ENCODE data around the gene ARRB1. TPM values are rescaled to one million over a fixed set of nuclear protein-coding genes. Genes with fewer than 3 reads are reported as not detected.
"Not testable (repeated sequence)": the region's sequence is repeated elsewhere in the genome, so short reads cannot be mapped to it uniquely, and the experiment has no call there.

The ARRB1 gene
- total RNA-seq, 1 donor from 2014 or later, result 30.3 TPM

GRCh38 chr11:75331304-75331703 is 20.2 kb downstream of the ARRB1 start:
- DNase-seq (ENCODE audit: missing footprints); intact Hi-C loops (cut with DNase I); ATAC-seq: not testable (repeated sequence)

- DNase-seq (ENCODE audit: missing footprints); intact Hi-C loops (cut with DNase I); ATAC-seq: not testable (repeated sequence)
Observed at GRCh38 chr11:75330886-75331285, 20.6 kb downstream of the ARRB1 start.

DNA sequence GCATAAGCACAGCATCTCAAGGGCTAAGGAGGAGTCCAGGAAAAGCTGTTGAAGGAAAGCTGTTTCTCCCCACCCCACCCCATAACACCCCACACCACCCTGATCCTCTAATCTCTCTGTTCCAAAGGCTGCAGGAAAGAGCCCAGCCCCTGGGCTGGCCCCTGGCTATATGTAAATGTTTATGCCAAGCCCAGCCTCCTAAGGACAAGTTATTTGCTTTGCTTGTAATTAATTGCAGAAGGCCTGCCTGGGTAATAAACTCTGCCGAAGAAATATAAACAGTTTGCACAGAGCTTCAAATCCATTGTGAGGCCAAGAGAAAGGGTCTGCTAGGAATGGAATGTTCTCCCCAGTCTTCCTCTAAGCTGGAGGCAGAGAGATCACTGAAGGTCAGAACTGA is 21.2 kb downstream of the ARRB1 start:
- DNase-seq (ENCODE audit: missing footprints) (no peak), ATAC-seq (no peak)
- intact Hi-C loops (cut with DNase I), result no loop called here

- intact Hi-C loops (cut with DNase I), result loop anchor here (1.0 kb wide), 2 partner anchors 48 to 56 kb away; no protein-coding TSS in a partner anchor
- ATAC-seq (peak; percentile 81), DNase-seq (ENCODE audit: missing footprints) (peak; percentile 78)
Observed at GRCh38 chr11:75328426-75329277, 22.8 kb downstream of the ARRB1 start.

DNA sequence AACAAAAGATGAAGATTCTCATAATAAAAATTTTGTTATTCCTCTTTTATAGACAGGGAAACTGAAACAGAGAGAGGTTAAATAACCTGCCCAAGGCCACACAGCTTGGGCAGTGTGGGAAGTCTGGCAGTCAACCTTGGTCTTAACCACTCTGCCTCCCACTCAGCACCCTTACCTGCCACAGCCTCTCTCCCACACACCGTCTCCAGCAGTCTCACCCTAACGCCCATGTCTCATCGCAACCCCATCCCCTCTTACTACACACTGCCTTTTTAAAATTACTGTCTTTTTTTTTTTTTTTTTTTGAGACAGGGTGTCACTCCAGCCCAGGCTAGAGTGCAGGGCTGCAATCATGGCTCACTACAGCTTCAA is 25.0 kb downstream of the ARRB1 start:
- no peak for ATAC-seq
- intact Hi-C loops (cut with DNase I), result no loop called here
- DNase-seq (ENCODE audit: missing footprints), result no peak

- intact Hi-C loops (cut with DNase I), result no loop called here
- peak; percentile 90 for ATAC-seq
- peak; percentile 87 for DNase-seq (ENCODE audit: missing footprints)
Observed at GRCh38 chr11:75325713-75326438, 25.6 kb downstream of the ARRB1 start.

DNA sequence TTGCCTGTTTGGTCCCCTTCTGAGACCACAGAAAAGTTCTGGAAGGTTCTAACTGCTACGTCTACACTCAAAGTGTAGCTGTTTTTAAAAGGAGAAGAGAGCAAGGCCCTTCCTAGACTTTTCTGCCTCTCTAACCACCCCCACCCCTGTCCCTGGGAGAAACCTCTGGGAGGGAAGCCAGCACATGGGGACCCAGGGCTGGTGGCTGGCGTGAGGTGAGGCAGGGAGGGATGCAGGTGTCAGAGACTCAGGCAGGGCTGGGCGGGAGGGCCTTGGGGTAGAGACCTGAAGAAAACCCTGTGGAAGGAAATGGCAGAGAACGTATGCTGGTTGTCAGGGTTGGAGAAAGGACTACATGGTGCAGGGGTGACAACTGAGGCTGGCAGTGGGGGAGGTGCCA is 26.7 kb downstream of the ARRB1 start:
- intact Hi-C loops (cut with DNase I), result no loop called here
- ATAC-seq, result no peak
- no peak for DNase-seq (ENCODE audit: missing footprints)

DNA sequence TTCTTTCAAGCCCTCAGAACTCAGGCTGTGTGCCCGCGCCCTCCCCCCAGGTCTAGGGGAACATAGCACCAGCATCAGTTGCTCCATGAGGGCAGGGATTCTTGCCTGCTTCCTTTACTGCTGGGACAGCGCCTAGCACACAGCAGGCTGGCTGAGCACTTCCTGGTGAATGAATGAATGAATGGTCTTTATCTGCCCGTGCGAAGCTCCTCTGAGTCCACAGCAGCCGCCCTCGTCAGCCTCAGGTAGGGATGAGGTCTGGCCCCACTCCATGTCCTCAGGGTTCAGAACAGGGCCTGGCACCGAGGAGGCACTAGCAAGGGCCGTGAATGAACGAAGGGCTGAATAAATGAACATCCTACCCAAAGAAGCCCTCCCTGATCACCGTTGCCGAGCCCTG is 27.3 kb downstream of the ARRB1 start:
- no peak for ATAC-seq
- intact Hi-C loops (cut with DNase I), result no loop called here
- DNase-seq (ENCODE audit: missing footprints), result no peak

DNA sequence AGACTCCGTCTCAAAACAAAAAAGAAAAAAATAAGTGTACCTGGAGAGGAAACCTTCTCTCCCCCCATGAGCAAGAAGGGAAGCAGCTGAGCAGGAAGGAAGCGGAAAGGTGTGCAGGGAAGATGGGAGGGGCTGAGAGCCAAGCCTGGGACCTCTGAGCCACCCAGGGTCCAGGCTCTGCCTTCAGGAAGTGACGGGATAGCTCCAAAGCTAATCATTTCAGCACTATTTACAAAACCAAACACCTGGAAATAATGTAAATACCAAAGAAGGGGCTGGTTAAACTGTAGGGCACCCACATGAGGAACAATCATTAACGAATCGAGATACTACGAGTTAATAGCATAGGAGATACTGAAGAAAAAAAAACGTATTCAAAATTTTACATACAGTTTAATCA is 27.9 kb downstream of the ARRB1 start:
- ATAC-seq (no peak), DNase-seq (ENCODE audit: missing footprints) (no peak)
- intact Hi-C loops (cut with DNase I), result no loop called here

DNA sequence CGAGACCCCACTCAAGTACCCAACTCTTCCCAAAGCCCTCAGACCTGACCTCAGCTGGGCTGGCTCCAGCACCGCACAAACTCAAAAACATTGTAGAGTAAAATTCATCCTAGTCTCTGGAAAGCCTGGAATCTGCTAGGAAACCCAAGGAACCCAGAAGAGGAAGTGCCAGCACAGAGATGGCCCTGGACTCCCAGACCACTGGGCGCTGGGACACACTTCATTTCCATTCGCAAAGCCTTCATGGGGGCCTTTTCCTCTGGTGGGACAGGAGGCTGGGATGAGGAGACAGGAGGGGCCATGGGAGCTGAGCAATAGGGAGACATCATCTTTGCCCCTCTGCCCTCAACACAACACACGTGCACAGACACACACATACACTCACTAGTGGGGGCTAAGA is 30.8 kb downstream of the ARRB1 start:
- intact Hi-C loops (cut with DNase I), result no loop called here
- ATAC-seq (no peak), DNase-seq (ENCODE audit: missing footprints) (no peak)

DNA sequence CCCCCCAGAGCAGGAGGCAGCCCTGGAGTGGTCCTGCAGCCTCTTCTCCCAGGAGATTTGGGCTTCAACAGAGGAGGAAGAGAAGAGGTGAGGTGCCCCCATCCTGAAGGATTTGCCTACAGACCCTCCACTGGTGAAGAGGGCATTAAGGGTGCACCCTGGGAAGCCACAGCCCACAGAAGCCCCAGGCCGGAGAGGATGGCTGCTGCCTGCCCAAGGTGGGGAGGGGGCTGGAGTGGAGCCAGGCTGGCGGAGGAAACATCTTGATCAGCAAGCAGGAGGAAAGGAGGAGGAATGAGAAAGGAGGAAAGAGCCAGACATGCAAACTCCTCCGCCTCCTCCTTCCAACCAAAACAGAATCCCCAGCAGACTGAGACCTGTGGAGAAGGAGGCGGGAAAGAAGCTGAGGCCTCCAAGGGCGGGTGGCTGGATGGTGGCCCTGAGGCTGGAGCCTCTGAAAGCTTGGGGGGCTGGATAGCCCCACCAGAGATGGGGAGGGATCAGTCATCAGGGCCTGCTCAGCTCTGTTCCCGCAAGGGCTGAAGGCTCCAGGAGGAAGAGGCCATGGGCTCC is 31.3 kb downstream of the ARRB1 start:
- intact Hi-C loops (cut with DNase I), result no loop called here
- ATAC-seq (no peak), DNase-seq (ENCODE audit: missing footprints) (no peak)

- intact Hi-C loops (cut with DNase I), result no loop called here
- DNase-seq (ENCODE audit: missing footprints) (no peak), ATAC-seq (no peak)
Observed at GRCh38 chr11:75319035-75319877, 32.2 kb downstream of the ARRB1 start.

DNA sequence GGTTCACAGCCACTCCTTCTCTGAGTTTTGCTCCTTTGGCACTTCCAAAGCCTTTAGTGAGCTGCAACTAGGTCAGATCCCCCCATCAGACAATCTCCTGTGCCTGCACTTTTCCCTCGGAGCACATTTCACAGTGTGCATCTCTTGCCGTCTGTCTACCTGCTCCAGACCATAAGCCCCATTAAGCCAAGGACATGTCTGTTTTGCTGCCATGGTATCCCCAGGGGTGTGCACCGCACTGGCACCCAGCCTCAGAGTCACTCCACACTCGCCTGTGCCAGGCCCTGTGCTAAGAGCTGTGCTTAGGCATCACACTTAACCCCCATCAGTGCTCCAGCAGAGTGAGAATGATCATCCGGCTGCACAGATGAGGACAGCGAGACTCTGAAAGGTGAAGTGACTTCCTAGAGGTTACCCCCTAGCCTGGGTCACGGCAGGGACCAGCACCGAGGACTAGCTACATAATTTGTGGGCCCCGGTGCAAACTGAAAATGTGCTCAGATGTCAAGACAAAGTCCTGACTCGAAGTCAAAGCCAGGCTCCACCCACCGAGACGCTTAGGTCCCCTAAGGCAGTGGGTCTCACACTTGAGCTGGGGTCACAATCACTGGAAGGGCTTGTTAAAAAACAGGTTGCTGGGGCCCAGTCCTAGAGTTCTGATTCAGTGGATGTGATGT is 33.9 kb downstream of the ARRB1 start:
- DNase-seq (ENCODE audit: missing footprints) (no peak), ATAC-seq (peak; percentile 7)
- intact Hi-C loops (cut with DNase I), result no loop called here

DNA sequence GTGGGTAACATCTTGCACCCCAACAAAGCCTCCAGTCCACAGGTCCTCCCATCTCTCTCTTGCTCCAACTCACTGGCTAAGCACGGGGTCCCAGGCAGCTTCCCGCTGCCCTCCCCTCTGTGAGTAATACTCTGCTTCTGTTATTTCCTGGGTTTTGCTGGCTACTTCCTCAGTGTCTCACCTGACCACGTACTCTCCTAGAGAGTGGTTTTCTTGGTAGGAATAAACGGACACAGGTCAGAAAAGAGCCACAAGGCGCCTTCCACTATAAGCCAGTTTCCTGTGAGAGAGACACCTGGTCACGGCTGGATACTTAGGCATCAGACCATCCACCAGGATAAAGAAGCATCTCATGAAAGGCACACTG is 36.0 kb downstream of the ARRB1 start:
- DNase-seq (ENCODE audit: missing footprints), result no peak
- ATAC-seq, result no peak
- intact Hi-C loops (cut with DNase I), result no loop called here

DNA sequence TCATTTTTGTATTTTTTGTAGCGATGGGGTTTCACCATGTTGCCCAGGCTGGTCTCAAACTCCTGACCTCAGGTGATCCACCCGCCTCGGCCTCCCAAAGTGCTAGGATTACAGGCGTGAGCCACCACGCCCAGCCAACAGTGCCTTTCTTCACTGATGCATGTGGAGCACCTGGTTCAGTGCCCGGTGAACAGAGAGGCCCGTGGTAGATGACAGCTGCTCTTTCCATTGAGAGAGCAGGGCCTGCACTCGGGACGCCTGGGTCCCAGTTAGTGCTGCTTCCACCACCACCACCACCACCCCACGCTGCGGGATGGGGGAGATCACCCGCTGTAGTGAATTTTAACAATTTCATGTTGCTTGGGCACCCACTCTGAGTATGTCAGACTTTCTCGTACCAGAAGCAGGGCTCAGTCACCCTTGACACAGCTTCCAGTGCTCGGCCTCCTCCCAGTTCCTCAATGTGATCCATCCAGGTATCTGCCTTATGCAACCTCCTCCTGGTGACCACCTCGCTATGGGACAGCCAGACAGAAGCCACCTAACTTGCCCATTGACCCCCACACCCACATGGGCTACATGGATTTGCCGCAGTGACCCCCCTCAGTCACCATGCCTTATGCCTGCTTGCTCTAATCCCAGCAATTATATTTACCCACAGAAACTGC is 36.6 kb downstream of the ARRB1 start:
- DNase-seq (ENCODE audit: missing footprints), result no peak
- ATAC-seq, result no peak
- intact Hi-C loops (cut with DNase I), result no loop called here

DNA sequence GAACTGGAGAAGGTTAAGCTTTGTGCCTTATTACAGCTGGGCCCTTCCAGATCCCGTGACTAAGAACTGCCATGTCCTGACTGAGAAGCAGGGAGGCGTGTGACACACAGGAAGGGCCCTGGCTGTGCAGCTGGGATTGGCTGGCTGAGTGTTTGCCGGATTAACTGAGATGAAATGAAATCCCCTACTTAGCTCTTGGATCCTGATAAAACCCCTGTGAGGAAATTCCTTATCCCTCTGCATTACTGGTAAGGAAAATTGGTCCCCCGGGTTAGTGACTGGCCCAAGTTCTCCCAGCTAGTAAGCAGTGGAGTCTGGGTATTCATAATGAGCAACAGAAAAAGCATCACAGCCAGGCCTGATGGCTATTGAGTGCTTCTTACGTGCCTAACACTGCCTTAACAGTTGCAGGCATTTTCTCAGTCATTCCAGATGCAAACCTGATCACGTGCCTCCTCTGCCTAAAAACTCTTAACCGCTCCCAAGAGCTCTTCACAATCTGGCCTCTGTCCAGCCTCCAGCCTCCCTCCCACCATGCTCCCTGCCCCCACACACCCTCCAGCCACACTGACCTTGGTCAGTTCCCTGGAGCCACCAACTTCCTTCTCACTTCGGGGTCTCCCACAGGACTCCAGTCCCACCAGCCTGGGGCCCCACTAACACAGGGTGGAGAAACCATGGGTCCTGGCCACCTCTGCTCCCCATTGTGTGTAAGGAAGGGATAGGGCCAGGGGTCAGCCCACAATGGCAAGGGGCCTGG is 37.8 kb downstream of the ARRB1 start:
- peak; percentile 71 for ATAC-seq
- intact Hi-C loops (cut with DNase I), result no loop called here
- peak; percentile 82 for DNase-seq (ENCODE audit: missing footprints)

DNA sequence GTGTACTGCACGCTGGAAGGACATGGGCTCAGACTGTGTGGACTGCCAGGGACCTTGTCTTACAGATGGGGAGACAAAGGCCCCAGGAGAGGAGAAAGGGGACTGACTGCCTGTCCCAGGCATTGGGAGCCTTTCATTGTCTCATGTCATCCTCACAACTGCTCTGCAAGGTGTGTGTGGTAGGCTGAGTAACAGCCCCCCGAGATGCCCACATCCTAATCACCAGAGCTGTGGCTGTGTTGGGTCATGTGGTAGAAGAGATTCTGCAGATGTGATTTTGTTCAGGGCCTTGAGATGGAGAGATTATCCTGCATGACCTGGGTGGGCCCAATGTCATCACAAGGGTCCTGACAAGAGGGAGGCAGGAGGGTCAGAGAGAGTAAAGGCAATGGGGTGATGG is 39.1 kb downstream of the ARRB1 start:
- intact Hi-C loops (cut with DNase I), result no loop called here
- ATAC-seq (no peak), DNase-seq (ENCODE audit: missing footprints) (no peak)

Measured in Right ventricle myocardium inferior (tissue), 1 donor.